Breast epithelium (tissue), 3 donors: Measurements from ENCODE around the gene G0S2.

ENCODE experiments used
- CTCF ChIP-seq, 3 donors: fragments of 450-650 bp; IDR thresholded peaks; one replicate each; pipeline ENCODE4 v1.5.1; 2016 to 2017; ENCODE audit warnings: antibody characterized with exemption in 3 of 3, mild to moderate bottlenecking in 3 of 3, moderate library complexity in 3 of 3
- POLR2A ChIP-seq: fragments of 450-650 bp; IDR thresholded peaks from one replicate; pipeline ENCODE4 v1.6.1; 2016; ENCODE audit warnings: antibody characterized with exemption, mild to moderate bottlenecking, moderate library complexity

- TF ChIP-seq POLR2A (no peak), CTCF (IDR thresholded peaks at IDR 0.05) (no peak)
These were observed 448 bp downstream of the G0S2 start for GRCh38 chr1:209675565-209676154.
